Measurements from ENCODE around the gene HMGCLL1.

HMGCLL1 gene

DNA sequence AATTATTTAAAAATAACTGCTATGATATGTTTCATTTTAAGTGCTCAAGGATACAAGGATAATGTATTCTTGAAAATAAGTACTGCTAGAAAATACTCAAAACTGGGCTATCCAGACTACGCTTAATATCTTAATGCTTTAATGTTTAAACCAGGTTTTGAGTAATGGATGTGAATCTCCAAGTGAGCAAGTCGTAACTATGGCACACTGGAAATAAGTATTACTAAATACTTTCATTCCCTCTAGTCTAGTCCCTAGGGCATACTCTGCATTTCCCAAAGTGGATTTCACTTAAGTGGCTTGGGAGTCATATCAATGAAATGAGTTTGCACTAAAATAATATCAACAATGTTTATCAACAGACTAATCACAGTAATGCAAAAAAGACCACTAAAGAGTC is 48.1 kb downstream of the HMGCLL1 start:
- no peak for DNase-seq

DNA sequence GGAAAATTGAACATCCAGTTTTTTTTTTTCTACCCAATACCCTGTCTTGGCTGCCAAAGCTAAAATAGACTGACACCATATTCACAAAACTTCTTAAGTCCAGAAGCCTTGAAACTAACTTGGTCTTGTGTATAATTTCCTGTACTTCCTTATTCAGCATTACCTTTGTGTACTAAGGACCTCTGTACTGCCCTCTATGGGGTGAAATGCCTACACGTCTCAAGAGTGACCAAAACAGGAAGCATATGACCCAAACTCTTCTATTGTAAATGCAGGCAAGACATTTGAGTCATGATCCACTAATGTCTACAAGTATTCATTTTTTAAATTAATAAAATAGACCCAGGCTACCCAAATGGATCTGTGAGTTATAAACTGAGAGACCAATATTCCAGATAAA is 50.4 kb downstream of the HMGCLL1 start:
- DNase-seq, result no peak

DNA sequence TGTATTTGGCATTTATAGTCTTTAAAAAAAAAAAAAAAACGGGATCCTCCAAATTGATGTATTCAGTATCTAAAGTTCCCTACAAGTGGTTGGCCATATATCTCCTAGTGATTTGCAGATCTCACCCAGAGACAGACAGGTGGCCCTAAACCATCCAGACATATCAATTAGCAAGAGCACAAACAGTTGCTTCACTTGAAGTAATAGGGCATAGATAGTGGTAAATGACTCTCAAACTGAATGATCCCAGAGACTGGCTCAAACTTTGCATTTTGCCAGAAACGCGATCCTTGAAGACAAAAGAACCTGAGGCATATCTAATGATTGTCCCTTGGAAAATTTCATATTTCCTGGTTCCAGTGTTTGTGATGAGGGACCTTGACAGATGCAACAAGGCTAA is 54.6 kb downstream of the HMGCLL1 start:
- DNase-seq, result no peak

DNA sequence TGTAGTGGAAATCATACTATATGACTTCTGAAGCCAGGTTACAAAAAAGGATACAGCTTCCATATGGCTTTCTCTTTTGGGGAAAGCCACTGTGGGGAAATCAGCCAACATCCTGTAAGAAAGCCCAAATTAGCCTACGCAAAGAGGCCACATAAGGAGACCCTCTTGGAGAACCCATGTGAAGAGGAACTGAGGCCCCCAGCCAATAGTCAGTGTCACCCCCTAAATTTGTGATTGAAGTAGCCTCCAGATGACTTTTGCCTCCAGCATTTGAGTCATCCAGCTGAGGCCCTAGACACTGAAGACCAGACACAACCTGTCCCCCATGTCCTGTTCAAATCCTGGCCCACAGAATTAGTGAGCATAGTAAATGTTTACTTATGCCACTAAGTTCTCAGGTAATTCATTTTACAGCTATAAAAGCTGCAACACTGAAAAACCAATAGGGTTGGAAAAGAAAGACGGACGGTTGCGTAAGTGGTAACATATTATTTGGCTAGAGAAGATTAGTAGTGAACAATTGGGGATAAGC is 60.4 kb downstream of the HMGCLL1 start:
- DNase-seq, result no peak

DNA sequence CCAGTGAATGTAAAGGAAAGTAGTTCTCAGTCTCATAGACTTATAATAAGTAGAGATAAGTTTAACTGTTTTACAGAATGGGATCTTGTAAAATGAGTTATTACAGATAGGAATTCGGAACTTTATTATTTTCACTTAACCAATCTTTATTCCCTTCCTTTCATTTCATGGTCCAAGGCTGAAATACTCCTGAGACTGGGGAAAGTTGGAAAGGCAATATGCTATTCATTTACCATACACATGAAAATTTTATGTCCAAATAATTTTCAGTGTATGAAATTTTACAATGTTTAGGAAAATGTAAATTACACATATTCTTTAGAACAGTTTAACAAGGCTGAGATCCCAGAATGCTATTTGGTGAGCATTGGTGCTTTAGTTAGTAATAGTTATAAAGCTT is 62.3 kb downstream of the HMGCLL1 start:
- DNase-seq, result no peak

DNA sequence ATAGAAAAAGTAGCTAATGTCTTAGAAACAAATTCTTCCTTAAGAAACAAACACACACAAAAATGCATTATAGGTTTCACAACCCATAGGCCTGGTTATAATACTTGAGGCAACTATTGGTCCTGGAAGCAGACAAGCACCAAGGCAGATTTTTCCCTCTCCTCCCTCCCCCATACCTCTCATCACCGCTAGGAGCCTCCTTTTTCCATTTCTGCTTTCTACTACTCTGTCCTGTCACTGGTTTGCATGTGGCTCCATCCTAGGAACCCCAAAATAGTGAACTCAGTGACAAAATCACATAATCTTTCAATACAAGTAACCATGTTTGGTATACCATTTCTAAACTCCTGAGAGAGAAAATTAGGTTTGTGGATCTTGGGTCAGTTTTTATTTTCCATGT is 66.1 kb downstream of the HMGCLL1 start:
- no peak for DNase-seq

DNA sequence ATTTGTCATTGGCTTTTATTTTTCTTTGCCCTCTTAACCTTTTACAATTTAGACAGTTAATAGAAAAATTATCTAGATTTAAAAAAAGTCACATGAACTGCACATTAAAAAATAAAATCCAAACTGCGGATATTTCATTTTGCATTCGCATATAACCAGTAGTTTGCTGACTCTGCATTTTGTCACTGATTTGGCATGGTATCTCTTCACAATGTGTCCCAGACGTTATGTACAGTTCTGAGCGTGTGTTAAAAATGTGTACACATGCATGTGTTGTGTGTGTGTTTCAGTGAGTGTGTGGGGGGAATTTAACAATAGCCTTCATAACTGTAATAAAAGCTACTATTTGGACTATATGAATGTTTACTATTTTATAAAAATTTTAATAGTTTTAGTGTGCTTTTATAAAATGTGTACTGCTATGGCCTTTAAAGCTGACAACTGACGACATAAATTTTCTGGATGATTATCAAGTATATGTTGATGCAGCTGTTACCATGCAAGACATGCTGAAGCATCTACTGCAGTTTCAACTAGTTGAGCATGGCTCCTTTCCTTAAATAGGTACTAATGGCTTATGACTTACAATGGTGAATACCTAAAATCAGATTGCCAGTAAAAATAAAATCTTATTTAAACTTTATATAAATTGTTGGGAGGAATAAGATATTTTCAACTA is 67.7 kb downstream of the HMGCLL1 start:
- no peak for DNase-seq

DNA sequence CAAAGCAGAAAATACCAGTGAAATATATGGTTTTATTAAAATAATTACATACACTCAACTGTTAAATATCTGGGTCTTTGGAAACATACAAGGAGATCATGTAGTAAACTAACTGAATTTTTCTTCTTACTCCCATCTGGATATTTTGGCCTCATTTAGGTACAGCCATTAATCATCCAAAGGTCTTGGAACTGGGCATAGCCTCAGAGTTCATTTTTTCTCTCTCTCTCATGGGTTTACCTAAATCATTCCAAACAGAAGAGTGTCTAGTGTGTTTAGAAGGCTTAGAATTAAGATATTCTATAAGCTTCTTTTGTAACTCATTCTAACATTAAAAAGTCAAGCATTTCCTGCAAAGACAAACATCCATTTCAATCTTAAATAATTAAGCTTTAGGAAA is 79.4 kb downstream of the HMGCLL1 start:
- no peak for DNase-seq

DNA sequence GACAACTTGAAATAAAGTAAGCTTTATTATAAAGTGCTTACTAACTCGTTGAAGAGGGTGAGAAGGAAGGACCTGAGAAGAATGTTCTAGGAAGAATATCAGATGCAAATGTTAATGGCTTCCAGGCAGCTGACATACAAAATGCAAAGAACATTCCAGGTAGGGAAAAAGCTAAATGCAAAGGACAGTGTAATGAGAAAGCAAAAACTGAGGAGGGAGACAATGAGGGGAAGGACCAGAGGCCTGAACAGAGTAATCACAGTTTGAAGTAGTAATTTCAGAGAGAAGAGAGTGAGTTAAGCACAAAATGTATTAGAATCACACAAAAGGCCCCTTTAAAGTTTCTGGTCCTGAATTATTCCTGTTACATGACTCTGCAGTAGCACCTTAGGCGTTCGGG is 81.3 kb downstream of the HMGCLL1 start:
- no peak for DNase-seq

DNA sequence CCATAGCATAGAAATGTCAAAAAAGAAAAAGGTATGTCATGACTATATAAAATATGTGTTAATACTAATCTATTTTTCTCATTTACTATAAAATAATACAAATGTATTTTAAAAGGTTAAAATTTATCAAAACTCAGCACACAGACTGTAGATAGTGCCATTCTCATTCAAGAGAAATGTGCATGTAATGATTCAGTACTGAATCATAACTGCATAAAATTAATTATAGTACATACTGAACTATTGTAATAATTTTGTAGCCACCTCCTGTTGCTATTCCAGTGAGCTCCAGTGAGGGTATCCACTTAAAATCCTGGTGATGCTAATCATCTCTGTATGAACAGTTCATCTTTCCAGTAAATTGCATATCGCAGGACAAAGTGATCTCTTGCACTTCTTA is 82.8 kb downstream of the HMGCLL1 start:
- no peak for DNase-seq

DNA sequence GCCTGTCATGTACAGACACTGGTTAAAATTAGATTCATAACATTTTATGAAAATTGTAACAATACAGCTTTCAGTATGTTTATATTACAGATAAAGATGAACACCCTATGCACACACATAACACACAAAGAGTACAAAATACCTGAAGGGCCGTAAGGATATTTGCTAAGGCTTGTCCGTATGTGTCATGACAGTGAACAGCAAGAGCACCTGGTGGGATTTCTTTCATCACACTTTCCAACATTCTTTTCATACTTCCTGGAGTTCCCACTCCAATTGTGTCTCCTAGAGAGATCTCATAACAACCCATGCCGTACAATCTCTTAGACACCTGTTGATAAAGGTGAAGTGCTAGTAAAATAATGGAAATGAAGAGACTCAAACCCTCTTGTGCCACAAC is 83.7 kb downstream of the HMGCLL1 start:
- DNase-seq, result no peak

DNA sequence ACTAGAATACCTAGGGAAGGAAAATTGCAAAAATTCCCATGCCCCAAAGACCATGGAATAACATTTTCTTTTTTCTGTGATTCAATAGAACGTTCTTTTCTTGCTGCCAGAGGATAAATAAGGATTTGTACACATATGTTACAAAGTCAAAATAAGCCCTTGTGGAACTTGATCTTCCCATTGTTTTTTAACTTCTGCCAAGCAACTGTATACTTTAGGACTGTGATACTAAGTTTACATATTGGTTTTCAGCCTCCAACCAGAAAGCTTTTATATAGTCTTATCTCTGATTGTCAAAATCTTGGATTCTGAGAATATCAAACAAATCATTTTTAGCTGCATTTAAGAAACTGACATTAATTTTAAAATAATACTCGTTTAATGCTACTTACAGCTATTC is 84.6 kb downstream of the HMGCLL1 start:
- DNase-seq, result no peak

DNA sequence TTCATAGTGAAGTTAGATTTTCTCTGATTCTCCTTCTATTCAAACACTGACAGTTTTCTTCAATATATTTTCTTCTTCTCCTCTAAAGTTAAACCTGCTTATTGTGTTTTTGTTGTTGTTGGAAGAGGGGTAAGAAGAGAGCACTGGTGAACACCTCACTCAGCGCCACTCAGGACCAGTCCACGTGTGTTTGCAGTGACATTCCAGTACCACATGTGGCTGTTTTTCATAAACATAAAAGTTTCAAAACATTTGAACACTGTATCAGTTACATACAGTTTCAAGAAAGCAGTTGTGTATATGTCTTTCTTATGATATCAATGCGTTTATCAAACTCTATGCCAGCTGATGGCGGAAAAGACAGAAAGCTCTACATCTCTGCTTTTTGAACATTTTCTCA is 86.7 kb downstream of the HMGCLL1 start:
- no peak for DNase-seq

DNA sequence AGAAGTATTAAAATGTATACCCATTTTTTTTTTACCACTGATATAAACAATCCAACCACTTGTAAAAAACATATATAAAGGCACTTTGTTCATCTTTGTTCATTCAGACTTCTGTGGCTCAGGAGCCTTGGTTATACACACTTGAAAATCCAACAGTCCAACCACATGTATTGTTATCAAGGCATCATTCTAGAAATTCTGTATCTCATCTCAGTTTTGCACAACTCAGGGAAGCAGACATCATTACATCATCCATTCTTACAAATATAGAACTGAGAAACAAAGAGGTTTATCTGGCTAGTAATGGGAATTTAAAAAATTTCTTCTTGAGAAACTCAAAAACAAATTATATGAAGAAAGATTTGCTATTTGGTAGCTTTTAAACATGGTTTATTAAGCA is 88.1 kb downstream of the HMGCLL1 start:
- DNase-seq, result no peak

DNA sequence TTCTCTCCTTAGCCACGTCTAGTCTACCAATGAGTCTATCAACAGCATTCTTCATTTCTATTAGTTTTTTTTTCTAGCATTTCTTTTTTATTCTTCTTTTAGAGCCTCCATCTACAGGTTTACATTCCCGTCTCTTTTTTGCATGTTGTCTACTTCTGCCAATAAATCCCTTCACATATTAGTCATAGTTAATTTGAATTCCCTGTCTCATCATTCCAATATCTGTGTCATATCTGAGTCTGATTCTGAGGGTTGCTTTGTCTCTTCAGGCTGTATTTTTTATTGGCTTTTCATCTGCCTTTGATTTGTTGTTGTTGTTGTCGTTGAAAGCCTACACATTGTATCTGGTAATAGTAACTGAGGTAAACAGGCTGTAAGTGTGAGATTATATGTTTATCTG is 104.6 kb downstream of the HMGCLL1 start:
- no peak for DNase-seq

DNA sequence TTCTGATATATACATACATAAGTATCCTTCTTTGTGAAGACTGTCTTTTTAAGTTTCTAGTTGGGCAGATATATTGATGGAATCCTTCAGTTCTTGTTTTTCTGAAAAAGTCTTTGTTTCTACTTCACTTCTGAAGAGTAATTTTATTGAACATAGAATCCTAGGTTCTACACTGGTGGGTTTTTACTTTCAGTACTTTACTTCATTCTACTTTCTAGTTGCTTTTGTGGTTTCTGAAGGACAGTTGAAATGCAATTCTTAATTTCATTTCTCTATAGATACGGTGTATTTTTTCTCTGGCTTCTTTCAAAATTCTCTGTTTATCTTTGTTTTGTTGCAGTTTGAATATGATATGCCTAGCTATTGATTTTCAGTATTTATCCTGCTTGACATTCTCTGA is 105.3 kb downstream of the HMGCLL1 start:
- no peak for DNase-seq

DNA sequence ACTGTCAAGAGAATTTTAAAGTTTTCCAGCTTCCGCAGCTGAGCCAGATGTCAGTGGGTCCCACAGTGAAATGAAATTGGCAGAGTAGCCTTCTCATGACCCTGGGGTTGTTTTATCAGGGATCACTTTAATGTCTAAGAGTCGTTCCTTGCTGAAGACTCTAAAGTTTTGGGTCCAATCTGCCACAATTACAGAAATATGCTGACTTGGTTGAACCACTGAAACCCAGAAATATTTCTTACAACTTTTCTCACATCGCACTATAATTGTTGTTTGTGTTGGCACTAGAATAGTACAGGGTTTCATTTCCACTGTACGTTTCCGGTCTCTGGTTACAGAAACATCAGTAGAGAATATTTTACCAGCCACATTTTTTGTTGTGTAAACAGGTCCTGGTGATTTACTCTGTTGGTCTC is 109.0 kb downstream of the HMGCLL1 start:
- no peak for DNase-seq

DNA sequence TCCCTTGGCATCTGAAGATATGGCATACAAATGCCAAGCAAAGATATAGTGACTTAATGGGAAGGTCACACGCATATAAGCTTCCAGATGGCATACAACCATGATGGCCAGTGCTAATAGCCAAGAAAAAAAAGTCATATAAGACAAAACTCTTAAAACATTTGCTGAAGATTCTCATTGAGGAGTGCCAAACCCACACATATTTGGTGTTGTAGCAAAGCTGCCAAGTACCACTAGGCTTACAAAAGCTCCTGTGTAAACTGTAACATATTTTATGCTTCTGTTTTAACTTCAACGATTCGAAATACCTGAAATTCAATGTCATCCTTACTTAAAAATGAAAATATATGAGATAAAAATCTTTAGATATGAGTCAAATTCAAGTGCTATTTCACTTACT is 123.0 kb downstream of the HMGCLL1 start:
- no peak for DNase-seq

DNA sequence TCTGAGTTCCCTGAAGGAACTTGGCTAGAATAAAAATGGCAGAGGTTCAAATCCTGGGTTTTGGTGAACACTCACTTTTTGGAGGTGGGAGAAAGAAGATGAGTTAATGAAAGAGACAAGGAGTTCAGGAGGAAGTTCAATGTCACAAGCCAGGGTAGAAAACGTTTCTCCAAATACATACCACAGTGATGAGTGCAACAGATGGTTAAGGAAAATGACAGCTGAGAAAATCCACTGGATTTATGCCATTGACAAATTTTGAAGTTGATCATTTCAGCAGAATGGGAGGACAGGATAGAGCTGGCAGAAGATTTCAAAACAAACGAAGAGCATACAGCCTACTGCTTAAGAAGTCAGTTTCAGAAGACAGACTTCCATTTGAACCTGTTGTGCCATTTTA is 129.0 kb downstream of the HMGCLL1 start:
- no peak for DNase-seq

DNA sequence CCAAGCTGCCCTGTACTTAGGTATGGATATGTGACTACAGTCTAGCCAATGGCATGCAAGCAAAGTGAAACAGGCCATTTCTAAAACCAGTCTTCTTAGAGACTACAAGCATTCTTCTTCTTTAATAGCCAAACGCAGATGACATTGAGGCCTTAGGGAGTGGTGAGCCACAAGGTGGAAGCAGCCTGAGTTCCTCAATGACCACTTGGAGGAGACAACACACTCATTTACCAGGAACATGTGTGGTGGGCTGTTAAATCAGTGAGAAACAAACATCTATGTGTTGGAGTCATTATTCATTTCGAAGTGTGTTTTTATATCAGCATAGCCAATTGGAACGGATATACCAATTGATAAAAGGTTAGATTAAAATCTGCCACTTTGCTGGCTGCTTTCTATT is 129.8 kb downstream of the HMGCLL1 start:
- no peak for DNase-seq

DNA sequence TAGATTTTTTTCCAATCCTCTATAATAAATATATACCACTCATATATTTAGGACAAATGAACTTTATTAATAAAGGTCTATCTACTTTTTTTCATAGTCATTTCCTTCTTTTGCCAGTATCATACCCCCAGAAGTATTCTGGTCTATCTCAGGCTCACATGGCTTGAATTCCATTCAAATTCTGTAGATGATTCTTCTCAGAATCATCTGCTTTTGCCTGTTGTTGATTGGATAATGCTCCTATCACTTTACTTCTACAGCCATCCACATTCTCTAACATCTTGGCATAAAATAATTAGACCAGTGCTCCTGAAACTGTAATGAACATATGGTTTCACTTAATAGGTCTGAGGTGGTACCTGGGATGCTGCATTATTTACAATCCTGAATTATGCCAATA is 130.5 kb downstream of the HMGCLL1 start:
- no peak for DNase-seq

DNA sequence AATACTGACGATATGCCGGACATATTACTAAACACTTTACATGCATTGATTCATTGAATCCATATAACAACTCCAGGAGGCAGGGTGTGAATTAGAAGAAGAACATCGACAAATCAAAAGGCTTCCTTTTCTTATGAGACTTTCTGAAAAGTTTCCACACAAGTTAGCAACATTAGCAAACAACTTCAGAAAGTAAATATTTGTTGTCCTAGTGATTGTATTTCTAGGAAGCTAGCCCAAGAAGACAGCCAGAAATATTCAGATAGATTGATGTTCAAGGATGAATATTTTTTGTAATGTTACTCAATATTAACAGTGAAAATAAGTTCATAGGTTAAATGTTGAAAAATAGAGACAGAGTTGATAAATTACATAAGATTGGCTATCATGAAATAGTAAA is 131.1 kb downstream of the HMGCLL1 start:
- no peak for DNase-seq

DNA sequence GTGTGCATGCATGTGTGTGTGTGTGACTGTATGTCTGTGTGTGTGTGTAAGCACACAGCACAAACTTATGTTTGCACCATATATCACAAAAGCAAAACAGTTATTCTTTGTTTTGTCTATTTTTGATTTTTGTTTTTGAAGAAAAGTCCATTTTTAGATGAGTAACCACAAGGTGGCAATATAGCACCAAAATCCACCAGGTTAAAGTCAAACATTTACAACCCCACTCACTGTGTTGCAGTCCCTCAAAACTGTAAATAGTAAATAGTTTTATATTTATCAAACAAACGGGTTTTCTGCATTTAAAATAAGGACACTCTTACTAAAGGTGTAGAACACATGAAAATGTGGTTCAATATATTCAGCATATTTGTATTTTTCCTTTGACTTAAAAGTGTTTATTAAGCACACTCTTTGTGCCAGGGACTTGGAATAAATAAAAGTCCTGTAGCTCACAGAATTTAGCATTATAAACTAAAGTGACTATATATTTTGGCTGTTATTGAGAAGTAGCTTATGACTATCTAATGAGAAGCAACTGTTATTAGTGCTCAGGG is 133.3 kb downstream of the HMGCLL1 start:
- peak in 1 of 2 experiments; percentile 28 for DNase-seq

DNA sequence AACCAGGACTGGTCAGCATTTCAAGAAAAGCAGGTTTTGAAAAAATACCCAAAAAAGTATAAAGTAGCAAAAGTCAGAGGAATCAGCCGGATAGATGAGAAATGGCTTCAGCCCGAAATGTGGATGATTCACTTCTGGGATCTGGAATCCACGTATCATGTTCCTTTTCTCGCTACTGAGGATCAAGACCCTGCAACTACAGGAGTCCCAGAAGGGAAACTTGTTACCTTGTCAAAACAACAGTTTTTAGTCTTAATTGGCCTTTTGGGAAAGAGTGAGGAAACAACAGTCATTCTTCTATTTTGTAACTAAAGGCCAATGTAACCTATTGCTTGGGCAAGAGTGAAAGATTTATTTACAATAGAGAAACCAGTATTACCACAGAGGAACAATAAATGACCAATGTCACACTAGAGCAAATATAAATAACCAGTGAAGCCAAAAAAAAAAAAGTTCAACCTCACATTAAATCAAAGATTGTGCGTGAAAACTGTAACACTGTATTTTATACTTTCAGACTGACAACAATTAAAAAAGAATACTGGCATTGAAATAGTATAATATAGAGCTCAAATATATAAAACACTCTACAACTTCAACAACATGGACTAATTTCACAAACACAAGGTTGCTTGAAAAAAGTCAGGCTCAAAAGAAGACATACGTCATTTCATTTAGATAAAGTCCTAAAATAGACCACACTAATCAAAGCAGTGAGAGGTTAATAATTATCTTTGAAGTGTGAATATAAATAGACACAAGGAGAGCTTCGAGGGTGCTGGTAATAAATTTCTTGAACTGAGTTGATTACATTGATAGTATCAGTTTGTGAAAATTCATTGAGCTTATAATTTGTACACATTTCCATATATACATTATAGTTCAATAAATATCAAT is 135.5 kb downstream of the HMGCLL1 start:
- DNase-seq, result no peak
